ENCODE measurements around the gene ZNF362.

GRCh38 chr1:33237579-33237978, 18.7 kb upstream of the ZNF362 start:
- TF ChIP-seq EZH2 (IDR thresholded peaks at IDR 0.05; ENCODE audit: insufficient read depth, poor library complexity, severe bottlenecking) (no peak), EZH2phosphoT487 (IDR thresholded peaks at IDR 0.05; ENCODE audit: insufficient read depth, low read depth) (no peak)
